Lower leg skin (tissue), 4 donors: ENCODE results near the gene C17orf67. TPM values are rescaled to one million over a fixed set of nuclear protein-coding genes. Genes with fewer than 3 reads are reported as not detected.

Source experiments
- DNase-seq, 2 donors: peaks; one replicate each; pipeline ENCODE4 v3.0.0-alpha.2; 2019; ENCODE audit warnings: low spot score in 2 of 2
- H3K4me3 ChIP-seq: fragments of 200-600 bp; sonication (generic); 2 replicates; pipeline ENCODE4 v1.5.1; 2017; ENCODE audit warnings: mild to moderate bottlenecking, low read depth; ENCODE audit not compliant: poor library complexity, severe bottlenecking
- POLR2A ChIP-seq, 2 donors: fragments of 450-650 bp; IDR thresholded peaks; one replicate each; pipeline ENCODE4 v1.6.1; 2016 to 2017; ENCODE audit warnings: antibody characterized with exemption in 2 of 2, mild to moderate bottlenecking in 1 of 2, moderate library complexity in 1 of 2
- WGBS, 2 donors: methylation state at CpG; one replicate each; pipeline ENCODE4 v1.1.5; 2018; 5-methylcytosine and 5-hydroxymethylcytosine counted together
- intact Hi-C: fragments of 100-400 bp; cut with DNase I; formaldehyde crosslinking; loops from one replicate; pipeline ENCODE4 v1.15.0; 2023; ENCODE audit warnings: low total_unique reads
- total RNA-seq, 4 donors: library from RNA; depleted of rRNA; stranded (reverse); fragments of >200 nt; gene quantifications; one replicate each; pipeline ENCODE4 v1.1.0, GENCODE V29; 2016
- TF ChIP-seq, protein P1 (sequence below), 3 donors: fragments of 450-650 bp; IDR thresholded peaks; one replicate each; pipeline ENCODE4 v1.5.1; 2016; ENCODE audit warnings: antibody characterized with exemption in 3 of 3, mild to moderate bottlenecking in 3 of 3, moderate library complexity in 2 of 3

The C17orf67 gene
- total RNA-seq, 4 donors from 2014 or later = 0.58 to 1.2 (median 0.88) TPM; not detected in 1

DNA sequence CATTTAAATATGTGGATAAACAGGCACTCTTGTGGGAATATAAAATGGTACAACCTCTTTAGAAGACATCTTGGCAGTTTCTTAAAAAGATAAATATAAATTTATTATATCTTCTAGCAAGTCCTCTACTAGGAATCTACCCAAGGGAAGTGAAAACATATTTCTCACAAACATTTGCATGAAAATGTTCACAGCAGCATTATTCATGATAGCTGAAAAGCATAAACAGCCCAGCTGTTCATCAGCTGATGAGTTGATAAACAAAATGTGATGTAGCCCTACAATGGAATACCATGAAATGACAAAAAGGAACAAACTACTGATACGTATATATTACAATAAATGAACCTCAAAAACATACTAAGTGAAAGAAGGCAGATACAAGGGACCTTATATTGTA is 12.2 kb upstream of the C17orf67 start:
- H3K4me3 ChIP-seq = no peak overlapping the region
- no peak for DNase-seq
- intact Hi-C loops = no loop called here

DNA sequence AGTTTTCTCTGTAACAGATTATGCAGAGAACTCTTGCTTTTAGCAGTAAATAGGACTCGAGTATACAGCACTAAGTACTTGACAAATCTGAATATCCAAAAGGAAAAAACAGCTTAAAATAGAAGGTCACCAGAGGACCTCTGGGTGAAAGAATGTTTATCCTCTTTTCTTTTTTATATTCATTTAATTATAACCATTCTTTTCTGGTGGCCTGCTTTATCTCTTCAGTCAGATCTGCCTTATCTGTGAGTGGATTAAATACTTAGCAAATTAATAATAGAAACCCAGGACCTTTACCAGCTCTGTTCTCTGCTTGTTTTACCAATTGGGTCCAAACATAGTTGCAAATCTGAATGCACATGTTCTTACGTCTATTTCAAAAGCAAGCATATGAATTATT is 8.9 kb upstream of the C17orf67 start:
- TF ChIP-seq POLR2A (IDR thresholded peaks at IDR 0.05) = no peak
- TF ChIP-seq, protein P1, sequence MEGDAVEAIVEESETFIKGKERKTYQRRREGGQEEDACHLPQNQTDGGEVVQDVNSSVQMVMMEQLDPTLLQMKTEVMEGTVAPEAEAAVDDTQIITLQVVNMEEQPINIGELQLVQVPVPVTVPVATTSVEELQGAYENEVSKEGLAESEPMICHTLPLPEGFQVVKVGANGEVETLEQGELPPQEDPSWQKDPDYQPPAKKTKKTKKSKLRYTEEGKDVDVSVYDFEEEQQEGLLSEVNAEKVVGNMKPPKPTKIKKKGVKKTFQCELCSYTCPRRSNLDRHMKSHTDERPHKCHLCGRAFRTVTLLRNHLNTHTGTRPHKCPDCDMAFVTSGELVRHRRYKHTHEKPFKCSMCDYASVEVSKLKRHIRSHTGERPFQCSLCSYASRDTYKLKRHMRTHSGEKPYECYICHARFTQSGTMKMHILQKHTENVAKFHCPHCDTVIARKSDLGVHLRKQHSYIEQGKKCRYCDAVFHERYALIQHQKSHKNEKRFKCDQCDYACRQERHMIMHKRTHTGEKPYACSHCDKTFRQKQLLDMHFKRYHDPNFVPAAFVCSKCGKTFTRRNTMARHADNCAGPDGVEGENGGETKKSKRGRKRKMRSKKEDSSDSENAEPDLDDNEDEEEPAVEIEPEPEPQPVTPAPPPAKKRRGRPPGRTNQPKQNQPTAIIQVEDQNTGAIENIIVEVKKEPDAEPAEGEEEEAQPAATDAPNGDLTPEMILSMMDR (IDR thresholded peaks at IDR 0.05) = no peak
- WGBS, 2 donors = 68 to 73% methylated on average over 2 of the region's 2 CpGs
- no peak for DNase-seq

More for the DNA sequence above, 12.2 kb upstream of the C17orf67 start:
- TF ChIP-seq POLR2A (IDR thresholded peaks at IDR 0.05) = no peak
- TF ChIP-seq, protein P1 (IDR thresholded peaks at IDR 0.05) = no peak
- WGBS, 2 donors = 90 to 97% methylated on average over 1 of the region's 1 CpG

DNA sequence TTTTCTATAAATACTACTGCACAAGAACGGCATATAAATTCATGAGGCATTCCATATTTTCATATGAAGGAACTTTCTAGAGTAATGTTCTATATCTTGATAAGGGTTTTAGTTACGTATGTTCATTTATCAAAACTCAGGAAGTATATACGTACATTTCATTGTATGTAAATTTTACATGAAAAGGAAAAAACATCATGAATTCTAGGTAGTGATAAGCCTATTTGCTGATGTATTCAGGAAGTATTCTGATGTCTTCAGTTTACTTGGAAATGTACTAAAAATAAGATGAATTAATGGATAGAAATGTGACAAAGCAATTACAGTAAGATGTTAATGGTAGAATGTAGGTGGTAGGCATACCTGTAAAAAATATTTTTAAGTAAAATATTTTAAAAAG is 5.0 kb upstream of the C17orf67 start:
- no peak overlapping the region for H3K4me3 ChIP-seq
- intact Hi-C loops = no loop called here
- DNase-seq = no peak
- WGBS, 2 donors = 82 to 87% methylated on average over 3 of the region's 3 CpGs
- TF ChIP-seq, protein P1 (IDR thresholded peaks at IDR 0.05) = no peak
- TF ChIP-seq POLR2A (IDR thresholded peaks at IDR 0.05) = no peak

More for the DNA sequence above, 8.9 kb upstream of the C17orf67 start:
- intact Hi-C loops = no loop called here
- H3K4me3 ChIP-seq = no peak overlapping the region

DNA sequence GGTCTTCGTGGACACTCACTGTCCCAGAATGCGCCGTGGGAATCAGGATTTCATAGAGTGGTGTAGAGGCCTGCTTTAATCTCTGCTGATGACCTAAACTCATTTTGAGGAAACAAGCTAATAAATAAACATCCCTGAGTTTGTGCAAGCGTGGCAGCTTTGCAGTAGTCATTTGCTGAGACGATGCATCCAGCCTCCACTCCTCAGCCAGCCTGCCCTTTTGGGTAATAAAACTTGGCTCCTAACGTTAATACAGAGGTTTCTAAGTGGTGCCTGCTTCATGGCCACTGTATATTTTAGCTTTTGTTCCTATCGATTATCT is 1.5 kb upstream of the C17orf67 start:
- DNase-seq = no peak
- no peak for TF ChIP-seq POLR2A (IDR thresholded peaks at IDR 0.05)
- TF ChIP-seq, protein P1 (IDR thresholded peaks at IDR 0.05) = no peak
- intact Hi-C loops = no loop called here
- WGBS, 2 donors = 66 to 73% methylated on average over 7 of the region's 7 CpGs
- no peak overlapping the region for H3K4me3 ChIP-seq

DNA sequence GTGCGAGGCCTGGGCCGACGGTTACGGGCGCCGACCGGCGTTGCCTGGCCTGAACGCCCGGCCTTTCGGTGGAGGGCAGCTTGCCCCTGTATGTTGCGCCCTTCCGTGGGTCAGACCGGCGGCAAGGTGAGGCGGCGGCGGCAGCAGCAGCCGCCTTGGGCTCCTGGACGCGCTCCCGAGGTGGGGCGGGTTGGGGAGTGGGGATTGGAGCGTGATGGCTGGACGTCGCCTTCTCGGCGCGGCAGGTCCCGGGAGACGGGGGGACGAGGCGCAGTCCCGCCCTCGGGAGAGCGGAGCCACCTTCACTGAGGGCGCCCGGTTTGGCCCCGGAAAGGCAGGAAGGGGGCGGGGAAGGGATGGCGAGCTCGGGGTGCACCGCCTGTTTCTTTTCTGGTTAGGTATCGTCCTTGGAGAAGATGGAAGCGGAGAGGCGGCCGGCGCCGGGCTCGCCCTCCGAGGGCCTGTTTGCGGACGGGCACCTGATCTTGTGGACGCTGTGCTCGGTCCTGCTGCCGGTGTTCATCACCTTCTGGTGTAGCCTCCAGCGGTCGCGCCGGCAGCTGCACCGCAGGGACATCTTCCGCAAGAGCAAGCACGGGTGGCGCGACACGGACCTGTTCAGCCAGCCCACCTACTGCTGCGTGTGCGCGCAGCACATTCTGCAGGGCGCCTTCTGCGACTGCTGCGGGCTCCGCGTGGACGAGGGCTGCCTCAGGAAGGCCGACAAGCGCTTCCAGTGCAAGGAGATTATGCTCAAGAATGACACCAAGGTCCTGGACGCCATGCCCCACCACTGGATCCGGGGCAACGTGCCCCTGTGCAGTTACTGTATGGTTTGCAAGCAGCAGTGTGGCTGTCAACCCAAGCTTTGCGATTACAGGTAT is 902 bp upstream of the C17orf67 start:
- DNase-seq = peak; percentile 41 to 91
- intact Hi-C loops = no loop called here
- TF ChIP-seq, protein P1 (IDR thresholded peaks at IDR 0.05) = no peak
- TF ChIP-seq POLR2A (IDR thresholded peaks at IDR 0.05) = no peak
- H3K4me3 ChIP-seq = peak overlapping the region; percentile 54
- 11 to 14% methylated on average over 39 to 51 of the region's 81 CpGs for WGBS, 2 donors
